Keratinocyte (primary cell): Measurements from ENCODE around the gene EBF4. TPM values are rescaled to one million over a fixed set of nuclear protein-coding genes. Genes with fewer than 3 reads are reported as not detected.

Experiments
- DNase-seq: peaks from one replicate; pipeline ENCODE4 v3.0.0-alpha.2; 2011; ENCODE audit warnings: low read depth, missing footprints, low spot score
- FAIRE-seq: peaks from 2 replicates; lab custom pipeline; 2011; peaks lifted over from hg19 to GRCh38; lab: Jason Lieb, UNC
- H2AFZ ChIP-seq: 2 replicates; pipeline ENCODE4 v1.6.0; 2012; ENCODE audit warnings: low read length, control low read depth, inconsistent platforms; ENCODE audit not compliant: control insufficient read depth
- H3K27ac ChIP-seq: 2 replicates; pipeline ENCODE4 v1.5.1; 2011; ENCODE audit warnings: low read length; ENCODE audit not compliant: control insufficient read depth, insufficient read depth
- H3K27me3 ChIP-seq: 3 replicates; pipeline ENCODE4 v1.6.0; 2011; ENCODE audit warnings: low read length; ENCODE audit not compliant: control insufficient read depth, insufficient read depth; ENCODE audit errors: extremely low read depth
- H3K36me3 ChIP-seq, 2 experiments: 2 replicates in 1 of 2; 3 replicates in 1 of 2; pipeline ENCODE4 v1.5.1; 2011; ENCODE audit warnings: low read length in 2 of 2, mild to moderate bottlenecking in 1 of 2; ENCODE audit not compliant: control insufficient read depth in 2 of 2, insufficient read depth in 2 of 2; ENCODE audit errors: extremely low read depth in 1 of 2
- H3K4me1 ChIP-seq: 3 replicates; pipeline ENCODE4 v1.5.1; 2011; ENCODE audit warnings: low read length; ENCODE audit not compliant: control insufficient read depth, insufficient read depth; ENCODE audit errors: extremely low read depth
- H3K4me2 ChIP-seq: 3 replicates; pipeline ENCODE4 v1.6.0; 2011; ENCODE audit warnings: low read depth, low read length; ENCODE audit not compliant: control insufficient read depth, insufficient read depth; ENCODE audit errors: extremely low read depth
- H3K4me3 ChIP-seq, 3 experiments: fragments of 200-600 bp in 1 of 3; sonication (generic) in 1 of 3; 2 replicates in 2 of 3; 3 replicates in 1 of 3; pipeline ENCODE4 v1.5.1; 2011 to 2016; ENCODE audit warnings: low read length in 3 of 3, mild to moderate bottlenecking in 3 of 3, control low read depth in 2 of 3, inconsistent platforms in 1 of 3, low read depth in 1 of 3, mixed read lengths in 1 of 3, mixed run types in 1 of 3, moderate library complexity in 1 of 3; ENCODE audit not compliant: control insufficient read depth in 2 of 3, insufficient read depth in 2 of 3; ENCODE audit errors: extremely low read depth in 1 of 3
- H3K79me2 ChIP-seq: 2 replicates; pipeline ENCODE4 v1.6.0; 2012; ENCODE audit warnings: low read length; ENCODE audit not compliant: control insufficient read depth, insufficient read depth
- H3K9ac ChIP-seq: 3 replicates; pipeline ENCODE4 v1.6.0; 2011; ENCODE audit warnings: low read length; ENCODE audit not compliant: control insufficient read depth, insufficient read depth; ENCODE audit errors: extremely low read depth
- H3K9me1 ChIP-seq: 3 replicates; pipeline ENCODE4 v1.6.0; 2011; ENCODE audit warnings: low read length; ENCODE audit not compliant: control insufficient read depth, insufficient read depth; ENCODE audit errors: extremely low read depth
- H3K9me3 ChIP-seq: 2 replicates; pipeline ENCODE4 v1.5.1; 2012; ENCODE audit warnings: low read depth, low read length; ENCODE audit not compliant: control insufficient read depth
- H4K20me1 ChIP-seq: 3 replicates; pipeline ENCODE4 v1.6.0; 2011; ENCODE audit warnings: low read length; ENCODE audit not compliant: control insufficient read depth, insufficient read depth; ENCODE audit errors: extremely low read depth
- EZH2 ChIP-seq: IDR thresholded peaks from one replicate; pipeline ENCODE4 v1.6.1; 2012; ENCODE audit warnings: inconsistent platforms, mild to moderate bottlenecking, low read length, moderate library complexity
- dilution Hi-C: fragments of 300-500 bp; cut with MboI; formaldehyde crosslinking; loops from one replicate; pipeline ENCODE4 v1.7.0; 2020; ENCODE audit warnings: low sequenced_read_pairs; ENCODE audit not compliant: extremely low pct_ligation_motif_present
- polyA plus RNA-seq, 5 experiments: library from polyadenylated mRNA; depleted of rRNA in 3 of 5; stranded (reverse) in 3 of 5; stranded (forward) in 1 of 5; unstranded in 1 of 5; fragments of >200 nt; gene quantifications; 1 replicate in 1 of 5; 2 replicates in 3 of 5; 3 replicates in 1 of 5; pipeline versions ENCODE4 v1.2.1 to v1.2.3, GENCODE V29; 2011 to 2012; ENCODE audit warnings: missing spikeins in 2 of 5, low read depth in 1 of 5, low replicate concordance in 1 of 5
- TF ChIP-seq, protein P1 (sequence below), 3 experiments: IDR thresholded peaks in 1 of 3; conservative IDR thresholded peaks in 1 of 3; optimal IDR thresholded peaks in 1 of 3; 2 replicates in 2 of 3; 3 replicates in 1 of 3; pipeline versions ENCODE3 to v1.5.1; 2011; ENCODE audit warnings: low read length in 3 of 3, mild to moderate bottlenecking in 3 of 3, moderate library complexity in 2 of 3, control low read depth in 1 of 3, inconsistent platforms in 1 of 3; ENCODE audit not compliant: insufficient read depth in 2 of 3; ENCODE audit errors: extremely low read depth in 1 of 3

Gene EBF4
- polyA plus RNA-seq, 1 donor (not counting 4 experiments of a cell fraction or from before 2014, with no cell fraction given): not detected

DNA sequence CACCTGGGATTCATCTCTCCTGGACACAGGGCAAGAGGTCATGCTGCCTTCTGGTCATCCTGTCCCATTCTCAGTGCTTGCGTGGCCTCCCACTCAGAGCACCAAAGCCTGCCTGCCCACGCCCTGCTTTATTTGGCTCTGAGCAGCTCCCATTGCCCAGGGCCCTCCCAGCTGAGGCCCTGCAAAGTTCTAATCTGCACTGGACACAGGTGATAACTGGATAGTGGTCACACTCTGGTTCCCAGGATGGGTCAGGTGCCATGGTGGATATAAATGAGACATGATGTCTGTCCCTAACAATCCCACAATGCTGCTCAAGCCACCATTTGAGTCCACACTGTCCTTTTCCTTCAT, 68.3 kb downstream of the EBF4 start:
- dilution Hi-C loops: no loop called here
- H3K9me3 ChIP-seq: no peaks in the 10 kb centered on the region
- no peak for DNase-seq
- no peak overlapping the region for H2AFZ ChIP-seq
- no peak overlapping the region for H3K27ac ChIP-seq
- H3K79me2 ChIP-seq: no peaks in the 10 kb centered on the region
- no peak for FAIRE-seq
- no peaks in the 10 kb centered on the region for H3K36me3 ChIP-seq
- no peaks in the 10 kb centered on the region for H3K9me1 ChIP-seq
- H3K4me2 ChIP-seq: no peak overlapping the region
- no peak overlapping the region for H3K4me3 ChIP-seq
- H3K27me3 ChIP-seq: peaks cover 30% of the 10 kb centered on the region
- TF ChIP-seq, protein P1, sequence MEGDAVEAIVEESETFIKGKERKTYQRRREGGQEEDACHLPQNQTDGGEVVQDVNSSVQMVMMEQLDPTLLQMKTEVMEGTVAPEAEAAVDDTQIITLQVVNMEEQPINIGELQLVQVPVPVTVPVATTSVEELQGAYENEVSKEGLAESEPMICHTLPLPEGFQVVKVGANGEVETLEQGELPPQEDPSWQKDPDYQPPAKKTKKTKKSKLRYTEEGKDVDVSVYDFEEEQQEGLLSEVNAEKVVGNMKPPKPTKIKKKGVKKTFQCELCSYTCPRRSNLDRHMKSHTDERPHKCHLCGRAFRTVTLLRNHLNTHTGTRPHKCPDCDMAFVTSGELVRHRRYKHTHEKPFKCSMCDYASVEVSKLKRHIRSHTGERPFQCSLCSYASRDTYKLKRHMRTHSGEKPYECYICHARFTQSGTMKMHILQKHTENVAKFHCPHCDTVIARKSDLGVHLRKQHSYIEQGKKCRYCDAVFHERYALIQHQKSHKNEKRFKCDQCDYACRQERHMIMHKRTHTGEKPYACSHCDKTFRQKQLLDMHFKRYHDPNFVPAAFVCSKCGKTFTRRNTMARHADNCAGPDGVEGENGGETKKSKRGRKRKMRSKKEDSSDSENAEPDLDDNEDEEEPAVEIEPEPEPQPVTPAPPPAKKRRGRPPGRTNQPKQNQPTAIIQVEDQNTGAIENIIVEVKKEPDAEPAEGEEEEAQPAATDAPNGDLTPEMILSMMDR (optimal IDR thresholded peaks at IDR 0.05 in 1 of 3, IDR thresholded peaks at IDR 0.05 in 1 of 3, conservative IDR thresholded peaks at IDR 0.05 in 1 of 3; ENCODE audit: extremely low read depth in 1 of 3, insufficient read depth in 2 of 3, low read length in 3 of 3): no peak
- TF ChIP-seq EZH2: no peak
- no peaks in the 10 kb centered on the region for H3K4me1 ChIP-seq
- H3K9ac ChIP-seq: no peak overlapping the region
- H4K20me1 ChIP-seq: no peaks in the 10 kb centered on the region

DNA sequence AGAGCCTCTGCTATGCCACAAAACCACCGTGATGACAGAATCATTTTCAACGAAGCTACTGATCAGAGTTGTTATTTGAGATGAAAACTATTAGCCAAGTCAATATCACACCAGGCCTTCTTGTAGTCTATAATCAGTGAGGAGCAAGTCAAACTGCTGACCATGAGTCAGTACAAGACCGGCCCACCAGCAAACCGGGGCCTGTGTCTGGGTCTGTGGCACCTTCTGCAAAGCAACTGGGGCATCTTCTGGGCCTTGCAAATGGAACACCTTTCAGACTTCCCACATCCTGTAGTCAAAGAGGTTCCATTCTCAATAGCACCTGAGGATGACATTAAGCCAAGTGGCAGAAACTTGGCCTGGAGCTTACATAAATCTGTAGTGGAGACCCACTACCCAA, 69.3 kb downstream of the EBF4 start:
- Histone ChIP-seq H3K36me3 (no peaks in the 10 kb centered on the region), H3K27me3 (peaks cover 25% of the 10 kb centered on the region), H3K4me3 (no peak overlapping the region), H3K4me1 (no peaks in the 10 kb centered on the region), H3K9ac (no peak overlapping the region), H3K27ac (no peak overlapping the region), H4K20me1 (no peaks in the 10 kb centered on the region), H3K9me1 (no peaks in the 10 kb centered on the region), H3K79me2 (no peaks in the 10 kb centered on the region), H2AFZ (no peak overlapping the region), H3K4me2 (no peak overlapping the region), H3K9me3 (no peaks in the 10 kb centered on the region)
- FAIRE-seq: no peak
- no peak for TF ChIP-seq EZH2
- TF ChIP-seq, protein P1 (optimal IDR thresholded peaks at IDR 0.05 in 1 of 3, IDR thresholded peaks at IDR 0.05 in 1 of 3, conservative IDR thresholded peaks at IDR 0.05 in 1 of 3; ENCODE audit: extremely low read depth in 1 of 3, insufficient read depth in 2 of 3, low read length in 3 of 3): no peak
- dilution Hi-C loops: no loop called here
- no peak for DNase-seq
